H1 (cell line): ENCODE results near the gene DNAJB13. TPM values are rescaled to one million over a fixed set of nuclear protein-coding genes. Genes with fewer than 3 reads are reported as not detected.
A peak's percentile ranks its signal among the peaks of the same experiment; 100 is the strongest.

Experiments used
- CTCF ChIA-PET: fragments of 300-600 bp; sonication (Branson Sonifier 250); formaldehyde crosslinking; loops from one replicate; lab custom pipeline; 2021; ENCODE audit not compliant: partially characterized antibody; lab: Charles Lee
- POLR2A ChIA-PET: fragments of 300-600 bp; sonication (Branson Sonifier 250); formaldehyde crosslinking; loops from one replicate; lab custom pipeline; 2021; ENCODE audit warnings: inconsistent platforms; ENCODE audit not compliant: partially characterized antibody; lab: Charles Lee
- DNase-seq, 2 experiments: peaks; one replicate each; pipeline versions ENCODE4 v3.0.0 to v3.0.0-alpha.2; 2010 to 2022; ENCODE audit warnings: low spot score in 2 of 2, low read depth in 1 of 2, mixed read lengths in 1 of 2
- FAIRE-seq: peaks from 2 replicates; lab custom pipeline; 2011; peaks lifted over from hg19 to GRCh38; lab: Jason Lieb, UNC
- H2AFZ ChIP-seq: 2 replicates; pipeline ENCODE4 v1.8.1; 2012; ENCODE audit warnings: low read length, inconsistent platforms
- H2AK5ac ChIP-seq: 2 replicates; pipeline ENCODE4 v1.6.1; 2013; ENCODE audit warnings: low read depth, low read length
- H2BK120ac ChIP-seq: replicated peaks from 2 replicates; pipeline ENCODE3; 2013; ENCODE audit warnings: low read depth, low read length, inconsistent platforms
- H2BK12ac ChIP-seq: 2 replicates; pipeline ENCODE4 v1.6.1; 2013; ENCODE audit warnings: low read depth, low read length
- H2BK15ac ChIP-seq: 2 replicates; pipeline ENCODE4 v1.6.1; 2013; ENCODE audit warnings: low read length
- H2BK20ac ChIP-seq: 2 replicates; pipeline ENCODE4 v1.6.1; 2013; ENCODE audit warnings: low read length
- H2BK5ac ChIP-seq: 2 replicates; pipeline ENCODE4 v1.6.1; 2013; ENCODE audit warnings: low read depth, low read length
- H3K14ac ChIP-seq: 2 replicates; pipeline ENCODE4 v1.6.1; 2013; ENCODE audit warnings: inconsistent platforms; ENCODE audit not compliant: insufficient read length
- H3K18ac ChIP-seq: 2 replicates; pipeline ENCODE4 v1.6.1; 2013; ENCODE audit warnings: low read length; ENCODE audit errors: extremely low read depth
- H3K23ac ChIP-seq: 2 replicates; pipeline ENCODE4 v1.6.1; 2013; ENCODE audit warnings: inconsistent platforms; ENCODE audit not compliant: insufficient read length
- H3K23me2 ChIP-seq: 2 replicates; pipeline ENCODE4 v1.6.1; 2013; ENCODE audit warnings: low read depth, low read length
- H3K27ac ChIP-seq: 2 replicates; pipeline ENCODE4 v1.6.1; 2011; ENCODE audit warnings: low read depth, low read length, inconsistent platforms
- H3K27me3 ChIP-seq, 4 experiments: replicated peaks in 1 of 4; 1 replicate in 1 of 4; 2 replicates in 3 of 4; pipeline versions ENCODE4 v1.6.1 to v1.8.1; 2011 to 2013; ENCODE audit warnings: low read length in 3 of 4, mild to moderate bottlenecking in 3 of 4, inconsistent platforms in 2 of 4, mixed read lengths in 2 of 4, moderate library complexity in 1 of 4; ENCODE audit not compliant: control insufficient read depth in 3 of 4, insufficient read depth in 3 of 4; ENCODE audit errors: extremely low read depth in 1 of 4
- H3K36me3 ChIP-seq, 4 experiments: 2 replicates each; pipeline versions ENCODE4 v1.6.1 to v1.8.1; 2011 to 2013; ENCODE audit warnings: mild to moderate bottlenecking in 4 of 4, low read length in 3 of 4, moderate library complexity in 2 of 4, control low read depth in 1 of 4, inconsistent platforms in 1 of 4; ENCODE audit not compliant: insufficient read depth in 4 of 4, control insufficient read depth in 2 of 4
- H3K4ac ChIP-seq: replicated peaks from 2 replicates; pipeline ENCODE3; 2013; ENCODE audit warnings: low read length, low read depth, mixed read lengths, inconsistent platforms; ENCODE audit not compliant: insufficient read length
- H3K4me1 ChIP-seq, 4 experiments: replicated peaks in 1 of 4; 1 replicate in 1 of 4; 2 replicates in 3 of 4; pipeline versions ENCODE4 v1.6.1 to v1.8.1; 2011 to 2013; ENCODE audit warnings: low read length in 3 of 4, inconsistent platforms in 2 of 4, mixed read lengths in 1 of 4; ENCODE audit not compliant: insufficient read depth in 4 of 4, control insufficient read depth in 3 of 4
- H3K4me2 ChIP-seq, 2 experiments: 2 replicates each; pipeline versions ENCODE4 v1.6.1 to v1.8.1; 2011 to 2013; ENCODE audit warnings: low read depth in 2 of 2, low read length in 2 of 2, control low read depth in 1 of 2, inconsistent platforms in 1 of 2, mild to moderate bottlenecking in 1 of 2; ENCODE audit not compliant: insufficient read depth in 1 of 2
- H3K4me3 ChIP-seq, 4 experiments: fragments of 200-600, 300-600 bp in 1 of 4; sonication (generic), shearing (Covaris generic), sonication (Bioruptor Twin) in 1 of 4; 2 replicates each; pipeline versions ENCODE4 v1.5.1 to v1.8.1; 2011 to 2016; ENCODE audit warnings: low read length in 4 of 4, low read depth in 3 of 4, control low read depth in 2 of 4, inconsistent platforms in 2 of 4, mild to moderate bottlenecking in 2 of 4, mixed read lengths in 1 of 4, moderate library complexity in 1 of 4; ENCODE audit not compliant: insufficient read depth in 2 of 4; ENCODE audit errors: extremely low read depth in 1 of 4
- H3K56ac ChIP-seq: replicated peaks from 2 replicates; pipeline ENCODE3; 2013; ENCODE audit warnings: low read depth, mild to moderate bottlenecking, mixed read lengths, low read length, inconsistent platforms; ENCODE audit not compliant: insufficient read length
- H3K79me1 ChIP-seq: 2 replicates; pipeline ENCODE4 v1.6.1; 2013; ENCODE audit warnings: low read depth, low read length, control low read depth
- H3K79me2 ChIP-seq, 2 experiments: 2 replicates each; pipeline versions ENCODE4 v1.6.1 to v1.8.1; 2012 to 2013; ENCODE audit warnings: low read length in 2 of 2, mild to moderate bottlenecking in 2 of 2, inconsistent platforms in 1 of 2; ENCODE audit not compliant: insufficient read depth in 2 of 2, control insufficient read depth in 1 of 2
- H3K9ac ChIP-seq, 4 experiments: replicated peaks in 1 of 4; 1 replicate in 1 of 4; 2 replicates in 3 of 4; pipeline versions ENCODE4 v1.6.1 to v1.8.1; 2011 to 2013; ENCODE audit warnings: low read depth in 3 of 4, low read length in 3 of 4, control low read depth in 2 of 4, mild to moderate bottlenecking in 2 of 4, moderate library complexity in 2 of 4, inconsistent platforms in 1 of 4; ENCODE audit errors: extremely low read depth in 1 of 4
- H3K9me3 ChIP-seq, 2 experiments: 2 replicates each; pipeline versions ENCODE4 v1.6.1 to v1.8.1; 2012 to 2013; ENCODE audit warnings: mild to moderate bottlenecking in 2 of 2, moderate library complexity in 2 of 2, control low read depth in 1 of 2, inconsistent platforms in 1 of 2, low read depth in 1 of 2, low read length in 1 of 2, mixed read lengths in 1 of 2; ENCODE audit not compliant: insufficient read depth in 2 of 2
- H4K20me1 ChIP-seq, 2 experiments: replicated peaks in 1 of 2; 2 replicates each; pipeline versions ENCODE3 to v1.8.1; 2011 to 2013; ENCODE audit warnings: inconsistent platforms in 2 of 2, low read length in 2 of 2, mild to moderate bottlenecking in 1 of 2; ENCODE audit not compliant: insufficient read depth in 2 of 2, control insufficient read depth in 1 of 2
- H4K5ac ChIP-seq: 2 replicates; pipeline ENCODE4 v1.6.1; 2013; ENCODE audit warnings: low read length, low read depth, mixed read lengths, inconsistent platforms; ENCODE audit not compliant: insufficient read length
- H4K8ac ChIP-seq: 2 replicates; pipeline ENCODE4 v1.8.0; 2013; ENCODE audit warnings: mild to moderate bottlenecking, moderate library complexity, low read length, inconsistent platforms; ENCODE audit not compliant: insufficient read depth; ENCODE audit errors: extremely low read depth
- H4K91ac ChIP-seq: replicated peaks from 2 replicates; pipeline ENCODE3; 2013; ENCODE audit warnings: low read length, mixed read lengths, inconsistent platforms; ENCODE audit not compliant: insufficient read length
- BRCA1 ChIP-seq: IDR thresholded peaks from 2 replicates; pipeline ENCODE4 v1.6.1; 2012; ENCODE audit warnings: low read depth, low read length, improper control_type of control experiment
- CBX5 ChIP-seq: fragments of 300-800, 300-1000 bp; sonication (generic); IDR thresholded peaks from 2 replicates; pipeline ENCODE4 v1.7.1; 2016; ENCODE audit warnings: antibody characterized with exemption, low read length, low read depth
- CEBPB ChIP-seq: IDR thresholded peaks from 2 replicates; pipeline ENCODE4 v1.6.1; 2012; ENCODE audit warnings: low read depth, low read length
- CTCF ChIP-seq, 3 experiments: IDR thresholded peaks; 1 replicate in 2 of 3; 2 replicates in 1 of 3; pipeline versions ENCODE4 v1.5.1 to v1.6.1; 2011; ENCODE audit warnings: low read length in 3 of 3, mild to moderate bottlenecking in 3 of 3, inconsistent platforms in 2 of 3, low read depth in 1 of 3, moderate library complexity in 1 of 3; ENCODE audit not compliant: insufficient read depth in 1 of 3; ENCODE audit errors: control extremely low read depth in 1 of 3
- GTF2F1 ChIP-seq: IDR thresholded peaks from 2 replicates; pipeline ENCODE4 v1.6.1; 2012; ENCODE audit warnings: low read depth, low read length, improper control_type of control experiment, borderline replicate concordance
- HDAC6 ChIP-seq: IDR thresholded peaks from one replicate; pipeline ENCODE4 v1.7.1; 2012; ENCODE audit warnings: low read depth, mild to moderate bottlenecking, inconsistent platforms, low read length, moderate library complexity
- NANOG ChIP-seq: IDR thresholded peaks from 2 replicates; pipeline ENCODE4 v1.6.1; 2011; ENCODE audit warnings: low read length, low read depth, mild to moderate bottlenecking, inconsistent platforms; ENCODE audit not compliant: insufficient read depth, poor library complexity, severe bottlenecking
- NRF1 ChIP-seq: IDR thresholded peaks from 2 replicates; pipeline ENCODE4 v1.6.1; 2011; ENCODE audit warnings: mild to moderate bottlenecking, low read depth, low read length, improper control_type of control experiment
- RNF2 ChIP-seq: fragments of 200-900, 300-1000 bp; sonication (generic); IDR thresholded peaks from 2 replicates; pipeline ENCODE4 v1.7.1; 2016; ENCODE audit warnings: borderline replicate concordance, low read depth, mild to moderate bottlenecking, antibody characterized with exemption, low read length; ENCODE audit not compliant: poor library complexity, severe bottlenecking; ENCODE audit errors: missing control alignments
- WGBS, 2 experiments: shearing (Covaris generic) in 1 of 2; methylation state at CpG; one replicate each; pipeline versions ENCODE4 v1.1.6 to v1.1.7; 2013 to 2015; ENCODE audit warnings: low lambda C conversion rate in 2 of 2, mixed read lengths in 2 of 2, inconsistent platforms in 1 of 2, low coverage in 1 of 2, missing lambda C conversion rate in 1 of 2; ENCODE audit not compliant: insufficient replicate concordance in 2 of 2, insufficient coverage in 1 of 2, insufficient read length in 1 of 2; ENCODE audit errors: extremely low coverage in 1 of 2, missing lambda C conversion rate in 1 of 2; 5-methylcytosine and 5-hydroxymethylcytosine counted together
- polyA plus RNA-seq, 7 experiments: library from polyadenylated mRNA; depleted of rRNA in 3 of 7; stranded (reverse) in 5 of 7; unstranded in 2 of 7; fragments of >200 nt in 5 of 7; fragments of 200-250 nt in 2 of 7; gene quantifications; 1 replicate in 5 of 7; 2 replicates in 1 of 7; 4 replicates in 1 of 7; pipeline versions ENCODE4 v1.2.1 to v1.2.3, GENCODE V29; 2011 to 2013; ENCODE audit warnings: missing spikeins in 2 of 7, mixed read lengths in 2 of 7
- total RNA-seq: library from RNA; stranded (reverse); fragmentation: NEBNext Ultra II Directional; extraction: Animal tissue kit (Norgen Biotek cat#: 25700); gene quantifications from 2 replicates; pipeline ENCODE4 v1.2.1, GENCODE V29; 2021

The DNAJB13 gene
- total and polyA plus RNA-seq, 2 of the 8 experiments (the other 6 are each of a cell fraction or from before 2014, with no cell fraction given) = 0.27 TPM; not detected in 1

GRCh38 chr11:73956876-73957653 lies 6.2 kb downstream of the DNAJB13 start:
- Histone ChIP-seq H4K5ac (no peak overlapping the region), H3K4me3 (peak overlapping the region in 1 of 4 experiments; percentile 3; a peak in 1 of 8 replicates), H3K27me3 (no peaks in the 10 kb centered on the region), H2AK5ac (no peak overlapping the region), H3K14ac (no peak overlapping the region), H3K9me3 (no peaks in the 10 kb centered on the region), H3K27ac (no peak overlapping the region), H3K18ac (no peak overlapping the region), H3K56ac (no peak overlapping the region), H3K9ac (no peak overlapping the region), H3K23me2 (no peaks in the 10 kb centered on the region), H3K4me2 (peak overlapping the region in 1 of 2 experiments; percentile 38; a peak in 1 of 4 replicates), H2BK12ac (no peak overlapping the region), H2BK120ac (no peak overlapping the region), H2BK20ac (no peak overlapping the region), H4K20me1 (no peaks in the 10 kb centered on the region), H3K79me1 (peaks cover 4% of the 10 kb centered on the region; the same call in 1 of the 2 replicates), H4K8ac (peak overlapping the region; percentile 51; the same call in 1 of the 2 replicates), H4K91ac (no peak overlapping the region), H3K36me3 (no peaks in the 10 kb centered on the region), H3K23ac (no peak overlapping the region), H3K4me1 (no peaks in the 10 kb centered on the region; a peak in 1 of 7 replicates), H2BK5ac (no peak overlapping the region), H2AFZ (no peak overlapping the region), H2BK15ac (no peak overlapping the region), H3K79me2 (no peaks in the 10 kb centered on the region), H3K4ac (no peak overlapping the region)
- ChIA-PET CTCF (interaction anchor here (0.6 to 2.6 kb wide), 10 partner anchors 7 to 296 kb away, joined by 3 to 8 read pairs (median 4); no protein-coding TSS in a partner anchor), POLR2A (interaction anchor here (0.5 to 2.6 kb wide), 9 partner anchors 10 to 169 kb away, joined by 3 to 13 read pairs (median 4); partner anchors contain the start of gene MRPL48)
- WGBS, 2 experiments = 85% methylated on average over 29 of the region's 29 CpGs; no CpG with 5 or more reads in 1 of the 2 experiments
- DNase-seq = no peak
- FAIRE-seq = no peak
- TF ChIP-seq GTF2F1 = no peak
- TF ChIP-seq CBX5 = no peak
- no peak for TF ChIP-seq NANOG
- TF ChIP-seq CTCF (IDR thresholded peaks at IDR 0.05; ENCODE audit: control extremely low read depth in 1 of 3, insufficient read depth in 1 of 3, low read depth in 1 of 3, low read length in 3 of 3) = no peak
- TF ChIP-seq RNF2 = no peak
- no peak for TF ChIP-seq BRCA1
- no peak for TF ChIP-seq HDAC6
- TF ChIP-seq NRF1 = no peak
- no peak for TF ChIP-seq CEBPB
